Measurements from ENCODE around the gene TMEM80. TPM values are rescaled to one million over a fixed set of nuclear protein-coding genes. Genes with fewer than 3 reads are reported as not detected.
A peak's percentile ranks its signal among the peaks of the same experiment; 100 is the strongest.
"Not testable (repeated sequence)": the region's sequence is repeated elsewhere in the genome, so short reads cannot be mapped to it uniquely, and the experiment has no call there.

Gene TMEM80
- total and polyA plus RNA-seq, 2 donors = 17.7 to 31.1 TPM

GRCh38 chr11:689625-690024 lies 6.0 kb upstream of the TMEM80 start:
- DNase-seq (ENCODE audit: low read depth in 6 of 9, low spot score in 9 of 9) = no peak
- Histone ChIP-seq H3K36me3 (ENCODE audit: control insufficient read depth in 2 of 2, insufficient read depth in 2 of 2, low read length in 1 of 2) (peaks cover 55 to 57% of the 10 kb centered on the region in 2 donors), H3K4me3 (ENCODE audit: low read length in 2 of 2) (no peak overlapping the region), H3K27ac (ENCODE audit: low read depth in 1 of 2, low read length in 1 of 2) (no peak overlapping the region), H3K4me1 (ENCODE audit: control insufficient read depth in 2 of 2, insufficient read depth in 2 of 2, low read length in 2 of 2) (peaks cover 13 to 52% of the 10 kb centered on the region in 2 donors), H3K27me3 (ENCODE audit: control insufficient read depth in 2 of 2, insufficient read depth in 1 of 2, low read length in 1 of 2) (no peaks in the 10 kb centered on the region), H3K9me3 (ENCODE audit: control insufficient read depth in 2 of 2, insufficient read depth in 1 of 2, low read length in 1 of 2) (no peaks in the 10 kb centered on the region)
- 82% methylated on average over 7 of the region's 7 CpGs for WGBS

DNA sequence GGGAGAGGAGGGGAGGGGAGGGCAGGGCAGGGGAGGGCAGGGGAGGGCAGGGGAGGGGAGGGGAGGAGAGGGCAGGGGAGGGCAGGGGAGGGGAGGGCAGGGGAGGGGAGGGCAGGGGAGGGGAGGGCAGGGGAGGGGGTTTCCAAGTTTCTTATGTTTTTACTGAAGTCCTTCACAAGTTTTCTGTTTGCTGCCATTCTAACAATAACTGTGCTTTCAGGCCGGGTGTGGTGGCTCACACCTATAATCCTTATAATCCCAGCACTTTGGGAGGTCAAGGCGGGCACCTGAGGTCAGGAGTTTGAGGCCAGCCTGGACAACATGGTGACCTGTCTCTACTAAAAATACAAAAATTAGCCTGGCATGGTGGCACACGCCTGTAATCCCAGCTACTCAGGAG lies 5.4 kb upstream of the TMEM80 start:
- H3K4me3 ChIP-seq (ENCODE audit: low read length in 2 of 2); DNase-seq (ENCODE audit: low read depth in 6 of 9, low spot score in 9 of 9); H3K9me3 ChIP-seq (ENCODE audit: control insufficient read depth in 2 of 2, insufficient read depth in 1 of 2, low read length in 1 of 2); H3K27me3 ChIP-seq (ENCODE audit: control insufficient read depth in 2 of 2, insufficient read depth in 1 of 2, low read length in 1 of 2); H3K27ac ChIP-seq (ENCODE audit: low read depth in 1 of 2, low read length in 1 of 2): not testable (repeated sequence)
- peaks cover 50 to 51% of the 10 kb centered on the region in 2 donors for H3K36me3 ChIP-seq (ENCODE audit: control insufficient read depth in 2 of 2, insufficient read depth in 2 of 2, low read length in 1 of 2)
- WGBS = over 99% methylated on average over 3 of the region's 3 CpGs
- H3K4me1 ChIP-seq (ENCODE audit: control insufficient read depth in 2 of 2, insufficient read depth in 2 of 2, low read length in 2 of 2) = peaks cover 13 to 52% of the 10 kb centered on the region in 2 donors

GRCh38 chr11:690738-691633 lies 4.6 kb upstream of the TMEM80 start:
- 87% methylated on average over 27 of the region's 27 CpGs for WGBS
- peak overlapping the region; percentile 40 to 67 for H3K27ac ChIP-seq (ENCODE audit: low read depth in 1 of 2, low read length in 1 of 2)
- H3K9me3 ChIP-seq (ENCODE audit: control insufficient read depth in 2 of 2, insufficient read depth in 1 of 2, low read length in 1 of 2) = no peaks in the 10 kb centered on the region
- H3K27me3 ChIP-seq (ENCODE audit: control insufficient read depth in 2 of 2, insufficient read depth in 1 of 2, low read length in 1 of 2) = no peaks in the 10 kb centered on the region
- H3K4me1 ChIP-seq (ENCODE audit: control insufficient read depth in 2 of 2, insufficient read depth in 2 of 2, low read length in 2 of 2) = peaks cover 13 to 52% of the 10 kb centered on the region in 2 donors
- peak in 3 of 9 donors; percentile 38 to 58 (median 45) for DNase-seq (ENCODE audit: low read depth in 6 of 9, low spot score in 9 of 9)
- H3K4me3 ChIP-seq (ENCODE audit: low read length in 2 of 2) = no peak overlapping the region
- H3K36me3 ChIP-seq (ENCODE audit: control insufficient read depth in 2 of 2, insufficient read depth in 2 of 2, low read length in 1 of 2) = peaks cover 43 to 44% of the 10 kb centered on the region in 2 donors

- Histone ChIP-seq H3K27me3 (ENCODE audit: control insufficient read depth in 2 of 2, insufficient read depth in 1 of 2, low read length in 1 of 2) (no peaks in the 10 kb centered on the region), H3K9me3 (ENCODE audit: control insufficient read depth in 2 of 2, insufficient read depth in 1 of 2, low read length in 1 of 2) (peaks cover 0 to 2% of the 10 kb centered on the region in 2 donors), H3K4me3 (ENCODE audit: low read length in 2 of 2) (no peak overlapping the region), H3K4me1 (ENCODE audit: control insufficient read depth in 2 of 2, insufficient read depth in 2 of 2, low read length in 2 of 2) (peaks cover 19 to 59% of the 10 kb centered on the region in 2 donors), H3K27ac (ENCODE audit: low read depth in 1 of 2, low read length in 1 of 2) (peak overlapping the region; percentile 18 to 73), H3K36me3 (ENCODE audit: control insufficient read depth in 2 of 2, insufficient read depth in 2 of 2, low read length in 1 of 2) (peaks cover 34 to 35% of the 10 kb centered on the region in 2 donors)
- WGBS = 95% methylated on average over 18 of the region's 18 CpGs
- DNase-seq (ENCODE audit: low read depth in 6 of 9, low spot score in 9 of 9) = no peak
These were observed 3.7 kb upstream of the TMEM80 start for GRCh38 chr11:691710-692590.

GRCh38 chr11:692824-693414 lies 2.7 kb upstream of the TMEM80 start:
- Histone ChIP-seq H3K27me3 (ENCODE audit: control insufficient read depth in 2 of 2, insufficient read depth in 1 of 2, low read length in 1 of 2) (no peaks in the 10 kb centered on the region), H3K4me3 (ENCODE audit: low read length in 2 of 2) (peak overlapping the region in 1 of 2 donors; percentile 24), H3K9me3 (ENCODE audit: control insufficient read depth in 2 of 2, insufficient read depth in 1 of 2, low read length in 1 of 2) (peaks cover 0 to 2% of the 10 kb centered on the region in 2 donors), H3K4me1 (ENCODE audit: control insufficient read depth in 2 of 2, insufficient read depth in 2 of 2, low read length in 2 of 2) (peaks cover 19 to 67% of the 10 kb centered on the region in 2 donors), H3K27ac (ENCODE audit: low read depth in 1 of 2, low read length in 1 of 2) (peak overlapping the region; percentile 15 to 73), H3K36me3 (ENCODE audit: control insufficient read depth in 2 of 2, insufficient read depth in 2 of 2, low read length in 1 of 2) (peaks cover 25% of the 10 kb centered on the region in 2 donors)
- WGBS = 88% methylated on average over 23 of the region's 23 CpGs
- DNase-seq (ENCODE audit: low read depth in 6 of 9, low spot score in 9 of 9) = peak in 5 of 9 donors; percentile 16 to 68 (median 47)

GRCh38 chr11:693415-693831 lies 2.2 kb upstream of the TMEM80 start:
- no peaks in the 10 kb centered on the region for H3K27me3 ChIP-seq (ENCODE audit: control insufficient read depth in 2 of 2, insufficient read depth in 1 of 2, low read length in 1 of 2)
- H3K4me3 ChIP-seq (ENCODE audit: low read length in 2 of 2) = peak overlapping the region in 1 of 2 donors; percentile 24
- 77% methylated on average over 13 of the region's 13 CpGs for WGBS
- H3K27ac ChIP-seq (ENCODE audit: low read depth in 1 of 2, low read length in 1 of 2) = peak overlapping the region; percentile 15 to 73
- H3K4me1 ChIP-seq (ENCODE audit: control insufficient read depth in 2 of 2, insufficient read depth in 2 of 2, low read length in 2 of 2) = peaks cover 19 to 72% of the 10 kb centered on the region in 2 donors
- no peak for DNase-seq (ENCODE audit: low read depth in 6 of 9, low spot score in 9 of 9)
- H3K36me3 ChIP-seq (ENCODE audit: control insufficient read depth in 2 of 2, insufficient read depth in 2 of 2, low read length in 1 of 2) = peaks cover 20% of the 10 kb centered on the region in 2 donors
- peaks cover 0 to 2% of the 10 kb centered on the region in 2 donors for H3K9me3 ChIP-seq (ENCODE audit: control insufficient read depth in 2 of 2, insufficient read depth in 1 of 2, low read length in 1 of 2)

DNA sequence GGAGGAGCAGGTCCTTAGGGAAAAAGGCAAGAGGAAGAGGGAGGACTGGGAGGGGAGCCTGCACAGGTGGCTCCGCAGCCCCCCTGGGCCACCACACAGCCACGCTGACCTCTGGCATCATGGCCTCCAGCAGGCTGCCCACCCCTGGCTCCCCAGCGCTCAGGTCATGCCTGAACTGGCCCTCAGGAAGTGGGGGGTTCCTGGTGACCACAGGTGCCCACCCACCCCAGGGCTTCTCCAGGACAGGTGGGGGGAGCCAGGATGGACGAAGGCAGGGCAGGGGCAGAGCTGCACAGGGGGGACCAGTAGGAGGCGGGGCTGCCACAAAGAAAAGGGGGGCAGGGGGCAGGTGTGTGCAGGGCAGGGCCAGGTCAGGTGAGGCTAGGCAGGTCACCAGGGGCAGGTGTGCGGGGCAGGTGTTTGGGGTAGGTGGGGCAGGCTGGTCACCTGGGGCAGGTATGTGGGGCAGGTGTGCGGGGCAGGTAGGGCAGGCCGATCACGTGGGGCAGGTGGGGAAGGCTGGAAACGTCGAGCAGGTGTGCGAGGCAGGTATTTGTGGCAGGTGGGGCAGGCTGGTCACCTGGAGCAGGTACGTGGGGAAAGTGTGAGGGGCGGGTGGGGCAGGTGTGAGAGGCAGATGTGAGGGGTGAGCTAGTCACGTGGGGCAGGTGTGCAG lies 1.6 kb upstream of the TMEM80 start:
- DNase-seq (ENCODE audit: low read depth in 6 of 9, low spot score in 9 of 9) = no peak
- H3K27me3 ChIP-seq (ENCODE audit: control insufficient read depth in 2 of 2, insufficient read depth in 1 of 2, low read length in 1 of 2) = no peaks in the 10 kb centered on the region
- H3K36me3 ChIP-seq (ENCODE audit: control insufficient read depth in 2 of 2, insufficient read depth in 2 of 2, low read length in 1 of 2) = peaks cover 18% of the 10 kb centered on the region in 2 donors
- H3K27ac ChIP-seq (ENCODE audit: low read depth in 1 of 2, low read length in 1 of 2) = peak overlapping the region; percentile 3 to 73
- WGBS = 68% methylated on average over 15 of the region's 15 CpGs
- peaks cover 0 to 2% of the 10 kb centered on the region in 2 donors for H3K9me3 ChIP-seq (ENCODE audit: control insufficient read depth in 2 of 2, insufficient read depth in 1 of 2, low read length in 1 of 2)
- peak overlapping the region; percentile 24 to 82 for H3K4me3 ChIP-seq (ENCODE audit: low read length in 2 of 2)
- H3K4me1 ChIP-seq (ENCODE audit: control insufficient read depth in 2 of 2, insufficient read depth in 2 of 2, low read length in 2 of 2) = peaks cover 19 to 69% of the 10 kb centered on the region in 2 donors

DNA sequence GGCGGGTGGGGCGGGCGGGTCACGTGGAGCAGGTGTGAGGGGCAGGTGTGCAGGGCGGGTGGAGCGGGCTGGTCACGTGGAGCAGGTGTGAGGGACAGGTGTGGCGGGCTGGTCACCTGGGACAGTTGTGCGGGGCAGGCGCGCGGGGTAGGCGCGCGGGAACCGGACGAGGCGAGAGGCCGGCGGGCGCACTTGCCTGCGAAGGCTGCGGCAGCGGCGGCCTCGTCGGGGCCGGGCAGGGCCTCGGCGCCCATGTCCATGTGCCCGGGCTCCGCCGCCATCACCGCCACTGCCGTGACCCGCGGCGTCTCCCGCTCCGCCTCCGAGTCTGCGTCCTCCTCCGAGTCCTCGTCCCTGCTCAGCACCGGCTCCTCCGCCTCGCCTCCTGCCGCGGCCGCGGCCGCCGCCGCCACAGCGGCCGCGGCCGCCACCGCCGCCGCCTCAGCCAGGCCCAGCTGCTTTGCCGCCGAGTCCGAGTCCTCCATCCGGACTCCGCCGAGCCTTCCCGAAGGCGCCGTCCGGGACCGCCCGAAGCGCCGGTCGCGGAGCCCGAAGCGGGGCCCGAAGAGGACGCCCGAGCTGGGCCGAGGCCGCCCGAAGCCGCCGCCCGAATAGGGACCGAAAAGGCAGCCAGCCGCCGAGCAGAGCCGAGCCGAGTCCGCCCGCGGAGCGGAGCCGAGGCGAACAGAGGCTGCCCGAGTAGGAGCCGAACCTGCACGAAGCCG lies 891 bp upstream of the TMEM80 start, which contains the start of gene DEAF1:
TSS of gene DEAF1 (minus strand) at position 660 of the 725 bp plus-strand sequence. CDS start at position 485, 175 bp downstream.
- Histone ChIP-seq H3K4me1 (ENCODE audit: control insufficient read depth in 2 of 2, insufficient read depth in 2 of 2, low read length in 2 of 2) (peaks cover 19 to 64% of the 10 kb centered on the region in 2 donors), H3K4me3 (ENCODE audit: low read length in 2 of 2) (peak within 1 kb of the TSS; percentile 82 to 95), H3K36me3 (ENCODE audit: control insufficient read depth in 2 of 2, insufficient read depth in 2 of 2, low read length in 1 of 2) (peaks cover 14 to 19% of the 10 kb centered on the region in 2 donors), H3K9me3 (ENCODE audit: control insufficient read depth in 2 of 2, insufficient read depth in 1 of 2, low read length in 1 of 2) (peaks cover 0 to 2% of the 10 kb centered on the region in 2 donors), H3K27ac (ENCODE audit: low read depth in 1 of 2, low read length in 1 of 2) (peak within 1 kb of the TSS; percentile 100), H3K27me3 (ENCODE audit: control insufficient read depth in 2 of 2, insufficient read depth in 1 of 2, low read length in 1 of 2) (no peaks in the 10 kb centered on the region)
- 3% methylated on average over 103 of the region's 103 CpGs for WGBS
- DNase-seq (ENCODE audit: low read depth in 6 of 9, low spot score in 9 of 9) = peak; percentile 90 to 98 (median 97)
